ENCODE data around the gene MCU.
"Not testable (repeated sequence)": the region's sequence is repeated elsewhere in the genome, so short reads cannot be mapped to it uniquely, and the experiment has no call there.

The MCU gene

DNA sequence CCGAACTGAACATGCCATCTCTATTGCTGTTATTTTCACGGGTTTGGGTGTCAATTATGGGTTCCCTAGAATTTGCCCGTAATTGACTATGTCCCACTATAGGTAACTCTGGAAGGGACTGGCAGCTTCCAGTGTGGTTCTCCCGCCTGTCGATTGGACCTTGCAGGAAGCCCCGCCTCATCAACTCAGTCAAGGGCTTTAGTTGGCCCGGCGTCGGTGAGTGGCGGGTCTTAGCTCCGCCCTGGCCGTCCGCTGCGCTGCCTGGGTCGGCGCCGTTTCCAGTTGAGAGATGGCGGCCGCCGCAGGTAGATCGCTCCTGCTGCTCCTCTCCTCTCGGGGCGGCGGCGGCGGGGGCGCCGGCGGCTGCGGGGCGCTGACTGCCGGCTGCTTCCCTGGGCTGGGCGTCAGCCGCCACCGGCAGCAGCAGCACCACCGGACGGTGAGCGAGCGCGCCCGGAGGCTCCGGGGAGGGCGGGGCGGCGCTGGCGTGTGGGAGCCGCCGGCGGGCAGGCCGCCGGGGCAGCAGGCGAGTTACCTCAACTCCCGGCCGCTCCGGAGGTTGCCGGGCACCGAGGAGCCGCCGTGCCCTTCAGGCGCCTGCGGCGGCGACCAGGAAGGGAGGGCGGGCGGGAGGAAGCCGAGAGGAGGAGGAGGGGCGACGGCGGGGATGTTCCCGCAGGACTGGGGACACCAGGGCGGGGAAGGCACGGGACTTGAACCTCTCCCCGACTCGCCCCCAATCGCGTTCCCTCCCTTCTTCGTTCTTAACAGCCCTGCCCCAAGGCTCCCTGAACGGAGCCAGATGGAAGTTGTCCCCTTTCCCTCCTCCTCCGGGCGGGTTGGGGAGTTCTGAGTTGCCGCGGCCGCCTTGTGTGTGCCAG, at the start of gene MCU:
Gene MCU (plus strand): TSS at position 281 of the 881 bp plus-strand sequence. CDS start 9 bp downstream, at position 290.
- DNase-seq (ENCODE audit: low spot score): peak; percentile 91

- DNase-seq (ENCODE audit: low spot score): no peak
Observed at GRCh38 chr10:72642318-72642717, 49.6 kb upstream of the MCU start.

DNA sequence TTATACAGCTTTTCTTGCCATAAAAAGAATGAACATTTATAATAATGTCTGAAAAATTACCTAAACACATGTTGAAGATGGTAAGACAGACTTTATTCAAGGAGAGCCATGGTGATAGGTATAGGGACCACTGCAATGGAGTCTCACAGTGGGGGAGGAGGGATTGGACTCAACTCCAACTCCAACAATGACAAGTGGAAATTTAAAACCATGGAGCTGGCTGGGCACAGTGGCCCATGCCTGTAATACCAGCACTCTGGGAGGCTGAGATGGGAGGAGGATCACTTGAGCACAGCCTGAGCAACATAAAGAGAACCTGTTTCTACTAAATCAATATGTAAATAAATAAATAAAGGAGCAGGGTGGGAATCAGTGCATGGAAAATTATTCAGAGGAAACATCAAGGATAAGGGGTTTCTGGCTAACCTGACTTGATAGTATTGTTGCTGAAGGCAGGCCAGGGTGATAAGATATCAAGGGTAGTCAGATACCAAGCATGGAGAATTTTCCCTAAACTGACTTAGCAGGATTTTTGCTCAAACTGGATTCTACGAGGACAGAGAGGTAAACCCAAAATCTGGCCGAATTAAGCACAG, 46.6 kb upstream of the MCU start:
- DNase-seq (ENCODE audit: low spot score): no peak

DNA sequence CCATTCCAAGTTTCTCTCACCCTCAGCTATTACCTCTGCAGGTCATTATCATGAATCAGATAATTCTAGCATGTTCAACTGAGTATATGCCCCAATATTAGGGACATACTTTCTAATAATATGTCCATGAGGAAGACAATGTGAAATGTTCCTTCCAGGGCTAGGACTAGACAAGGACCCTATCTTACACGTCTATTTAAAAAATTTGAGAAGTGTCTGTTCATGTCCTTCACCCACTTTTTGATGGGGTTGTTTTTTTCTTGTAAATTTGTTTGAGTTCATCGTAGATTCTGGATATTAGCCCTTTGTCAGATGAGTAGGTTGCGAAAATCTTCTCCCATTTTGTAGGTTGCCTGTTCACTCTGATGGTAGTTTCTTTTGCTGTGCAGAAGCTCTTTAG, 45.0 kb upstream of the MCU start:
- not testable (repeated sequence) for DNase-seq (ENCODE audit: low spot score)

DNA sequence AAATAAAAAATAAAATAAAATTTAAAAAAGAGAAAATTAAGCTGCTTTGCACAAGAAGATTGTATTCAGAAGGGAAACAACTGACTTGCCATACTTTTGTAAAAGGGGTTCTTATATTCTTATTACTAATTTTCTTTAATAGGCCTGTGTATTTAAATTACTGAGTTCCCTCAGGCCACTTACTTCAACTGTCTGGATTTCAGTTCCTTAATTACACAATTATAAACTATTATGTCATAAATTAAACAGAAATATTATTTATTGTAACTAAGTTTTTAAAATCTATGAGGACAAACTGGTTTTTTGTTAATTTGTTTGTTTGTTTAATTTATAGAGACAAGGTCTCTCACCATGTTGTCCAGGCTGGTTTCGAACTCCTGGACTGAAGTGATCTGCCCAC, 43.6 kb upstream of the MCU start:
- no peak for DNase-seq (ENCODE audit: low spot score)

DNA sequence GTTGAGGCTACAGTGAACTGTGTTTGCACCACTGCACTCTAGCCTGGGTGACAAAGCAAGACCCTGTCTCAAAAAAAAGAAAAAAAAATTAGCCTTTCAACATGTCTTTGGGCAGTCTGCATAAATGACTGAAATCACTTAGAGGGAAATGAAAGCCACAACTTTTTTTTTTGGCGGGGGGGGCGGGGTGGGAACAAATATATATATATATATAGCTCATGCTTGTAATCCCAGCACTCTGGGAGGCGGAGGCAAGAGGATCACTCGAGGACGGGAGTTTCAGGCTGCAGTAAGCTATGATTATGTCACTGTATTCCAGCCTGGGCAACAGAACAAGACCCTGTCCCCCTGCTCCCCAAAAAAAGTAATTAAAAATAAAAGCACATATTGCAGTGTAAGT, 42.7 kb upstream of the MCU start:
- no peak for DNase-seq (ENCODE audit: low spot score)

DNA sequence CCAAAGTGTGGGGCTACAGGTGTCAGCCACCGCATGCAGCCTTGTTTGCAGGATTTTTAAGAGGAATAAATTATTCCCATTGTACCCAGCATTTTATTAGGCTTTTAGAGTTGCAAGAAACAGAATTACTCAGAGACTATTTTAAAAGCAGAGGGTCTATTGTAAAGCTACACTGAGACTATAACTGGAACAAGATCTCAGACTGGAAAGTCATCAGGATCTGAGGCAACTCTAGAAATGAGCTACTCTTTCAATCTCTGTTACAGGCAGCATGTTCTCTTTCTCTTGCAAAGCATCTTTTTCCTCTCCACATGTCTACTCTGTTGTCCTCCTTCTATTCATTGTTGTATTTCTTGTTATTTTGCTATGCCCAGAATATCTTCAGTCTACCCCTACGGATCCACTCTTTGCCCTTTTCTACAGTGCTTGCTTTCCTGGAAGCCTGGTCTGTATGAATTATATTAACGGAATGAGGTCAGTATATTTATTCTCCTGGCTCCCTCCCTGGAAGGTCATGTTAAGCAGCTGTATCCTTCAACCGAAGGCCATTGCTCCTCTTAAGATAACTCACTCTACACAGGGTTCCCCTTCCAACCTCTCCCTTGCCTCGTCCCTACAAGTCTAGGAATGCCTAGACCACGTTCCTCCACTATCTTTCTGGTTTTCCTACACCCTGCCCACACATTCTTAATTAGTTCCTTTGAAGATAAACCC, 38.4 kb upstream of the MCU start:
- DNase-seq (ENCODE audit: low spot score): no peak

GRCh38 chr10:72654720-72655119, 37.2 kb upstream of the MCU start:
- no peak for DNase-seq (ENCODE audit: low spot score)

DNA sequence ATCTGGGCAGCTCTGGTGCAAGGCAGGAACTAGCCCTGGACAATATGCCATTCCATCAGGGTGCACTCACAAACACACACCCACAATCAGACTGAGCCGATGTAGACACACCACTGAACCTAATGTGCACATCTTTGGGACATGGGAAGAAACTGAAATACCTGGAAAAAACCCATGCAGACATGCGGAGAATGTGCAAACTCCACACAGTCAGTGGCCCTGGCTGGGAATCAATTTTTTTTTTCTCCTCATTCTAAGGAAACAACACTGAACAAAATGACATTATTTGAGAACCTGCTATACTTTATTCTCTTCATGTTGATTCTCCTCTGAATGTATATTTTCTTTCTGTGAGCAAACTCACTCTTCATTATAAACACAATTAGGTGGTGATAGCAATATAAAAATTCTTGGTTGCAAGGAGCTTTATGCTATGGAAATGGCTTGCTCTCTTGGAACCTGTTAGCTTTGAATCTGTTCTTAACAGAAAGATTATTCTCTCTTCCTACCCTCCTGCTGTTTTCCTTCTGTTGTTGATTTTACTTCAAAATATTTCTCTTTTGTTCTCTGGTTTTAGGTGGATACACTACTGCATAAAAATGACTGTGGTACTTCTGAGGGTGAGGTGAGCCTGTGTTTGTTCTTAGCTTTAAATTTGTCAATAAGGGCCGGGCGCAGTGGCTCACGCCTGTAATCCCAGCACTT, 33.1 kb upstream of the MCU start:
- no peak for DNase-seq (ENCODE audit: low spot score)

DNA sequence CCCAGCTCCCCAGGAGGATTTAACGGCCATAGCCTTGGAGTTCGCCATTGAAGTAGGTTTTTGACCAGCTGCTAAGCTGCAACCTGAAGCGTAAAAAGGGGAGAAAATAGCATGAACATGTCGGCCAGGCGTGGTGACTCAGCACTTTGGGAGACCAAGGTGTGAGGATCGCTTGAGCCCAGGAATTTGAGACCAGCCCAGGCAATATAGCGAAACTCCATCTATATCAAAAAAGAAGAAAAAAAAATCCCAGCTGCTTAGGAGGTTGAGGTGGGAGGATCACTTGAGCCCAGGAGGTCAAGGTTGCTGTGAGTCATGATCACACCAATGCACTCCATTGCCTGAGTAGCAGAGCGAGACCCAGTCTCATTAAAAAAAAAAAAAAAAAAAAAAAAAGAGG, 32.2 kb upstream of the MCU start:
- no peak for DNase-seq (ENCODE audit: low spot score)

DNA sequence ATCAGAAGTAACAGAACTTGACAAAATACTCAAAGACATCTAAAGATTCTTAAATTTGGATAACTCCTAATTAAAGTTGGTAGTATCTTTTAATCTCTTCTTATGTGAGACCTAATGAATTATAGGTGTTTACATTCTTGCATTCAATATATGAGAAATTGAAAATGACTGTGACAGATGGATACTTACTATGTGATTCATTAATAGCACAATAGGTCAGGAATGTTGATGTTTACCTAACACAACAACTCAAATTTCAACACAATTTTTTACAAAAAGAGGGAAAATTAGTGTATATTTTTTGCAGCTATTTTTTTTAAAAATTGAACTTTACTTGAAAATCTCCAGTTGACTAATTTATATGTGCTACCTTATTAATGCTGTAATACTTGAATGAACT, 31.7 kb upstream of the MCU start:
- DNase-seq (ENCODE audit: low spot score): no peak

GRCh38 chr10:72661431-72661830, 30.5 kb upstream of the MCU start:
- no peak for DNase-seq (ENCODE audit: low spot score)

GRCh38 chr10:72663971-72664370, 28.0 kb upstream of the MCU start:
- DNase-seq (ENCODE audit: low spot score): no peak

DNA sequence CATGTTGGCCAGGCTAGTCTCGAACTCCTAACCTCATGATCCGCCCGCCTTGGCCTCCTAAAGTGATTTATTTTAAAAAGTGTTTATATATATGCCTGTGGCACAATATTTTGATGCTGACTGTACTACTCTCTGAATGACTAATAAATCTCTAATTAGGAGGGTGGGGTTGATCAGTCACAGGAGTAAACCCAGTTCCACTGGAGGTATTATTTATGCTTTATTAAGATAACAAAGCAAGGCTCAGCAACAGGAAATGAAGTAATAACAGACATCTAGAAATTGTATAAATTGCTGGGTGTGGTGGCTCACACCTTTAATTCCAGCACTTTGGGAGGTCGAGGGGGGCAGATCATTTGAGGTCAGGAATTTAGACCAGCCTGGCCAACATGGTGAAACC, 26.0 kb upstream of the MCU start:
- no peak for DNase-seq (ENCODE audit: low spot score)

DNA sequence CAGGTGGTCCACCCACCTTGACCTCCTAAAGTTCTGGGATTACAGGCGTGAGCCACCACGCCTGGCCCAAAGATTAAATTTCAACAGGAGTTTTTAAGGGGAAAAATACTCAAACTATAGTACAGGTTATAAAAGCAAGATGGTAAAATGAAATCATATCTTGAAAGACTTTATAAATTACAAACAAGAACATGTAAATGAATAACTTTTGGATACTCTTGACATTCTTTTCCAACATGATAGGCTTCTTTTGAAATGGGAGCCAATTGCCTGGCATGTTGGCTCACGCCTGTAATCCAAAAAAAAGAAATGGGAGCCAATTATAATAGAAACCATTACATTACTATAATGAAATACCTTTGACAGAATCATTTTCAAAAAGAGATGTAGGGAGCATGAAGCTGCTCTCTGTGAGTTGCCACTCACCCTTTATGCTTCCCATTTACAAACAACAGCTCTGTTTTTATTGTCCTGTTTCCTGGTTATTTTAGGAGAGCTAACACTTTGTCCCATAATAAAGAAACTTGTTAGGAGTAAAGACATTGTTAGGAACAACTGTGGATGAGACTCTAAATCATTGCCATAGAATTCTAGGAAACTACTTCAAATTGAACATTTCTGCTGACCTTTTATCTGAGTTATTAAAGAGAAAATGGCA, 24.6 kb upstream of the MCU start:
- no peak for DNase-seq (ENCODE audit: low spot score)

- DNase-seq (ENCODE audit: low spot score): no peak
Observed at GRCh38 chr10:72673280-72673679, 18.7 kb upstream of the MCU start.

GRCh38 chr10:72674174-72674573, 17.8 kb upstream of the MCU start:
- not testable (repeated sequence) for DNase-seq (ENCODE audit: low spot score)

- DNase-seq (ENCODE audit: low spot score): no peak
Observed at GRCh38 chr10:72679838-72680241, 12.1 kb upstream of the MCU start.

DNA sequence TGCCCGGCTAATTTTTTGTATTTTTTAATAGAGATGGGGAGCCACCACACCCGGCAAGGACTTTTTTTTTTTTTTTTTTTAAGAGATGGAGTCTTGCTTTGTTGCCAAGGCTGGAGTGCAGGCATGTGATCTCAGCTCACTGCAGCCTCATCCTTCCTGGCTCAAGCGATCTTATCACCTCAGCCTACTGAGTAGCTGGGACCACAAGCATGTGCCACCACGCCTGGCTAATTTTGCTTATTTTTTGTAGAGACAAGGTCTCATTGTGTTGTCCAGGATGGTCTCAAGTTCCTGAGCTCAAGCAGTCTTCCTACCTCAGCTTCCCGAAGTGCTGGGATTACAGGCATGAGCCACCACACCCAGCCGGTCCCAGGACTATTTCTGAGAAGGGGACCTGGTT, 9.3 kb upstream of the MCU start:
- no peak for DNase-seq (ENCODE audit: low spot score)

- DNase-seq (ENCODE audit: low spot score): no peak
Observed at GRCh38 chr10:72685264-72685921, 6.5 kb upstream of the MCU start.

- DNase-seq (ENCODE audit: low spot score): not testable (repeated sequence)
Observed at GRCh38 chr10:72686430-72686829, 5.5 kb upstream of the MCU start.

Data from CD4-positive, alpha-beta T cell treated with Interleukin-2 at 100 ng/mL for 4 hours (primary cell).